Progenitor cell of endocrine pancreas (in vitro differentiated cells): ENCODE measurements around the gene CCDC149. TPM values are rescaled to one million over a fixed set of nuclear protein-coding genes. Genes with fewer than 3 reads are reported as not detected.

ENCODE experiments used
- DNase-seq: peaks from one replicate; pipeline ENCODE4 v3.0.0; 2021; ENCODE audit warnings: low spot score; ENCODE audit not compliant: unreplicated experiment
- H3K27ac Mint-ChIP-seq: 2 replicates; pipeline ENCODE4 v1.8.0; 2021; ENCODE audit warnings: mild to moderate bottlenecking, moderate library complexity, mixed read lengths
- H3K27me3 Mint-ChIP-seq: 2 replicates; pipeline ENCODE4 v1.8.0; 2021; ENCODE audit warnings: mixed read lengths
- H3K36me3 Mint-ChIP-seq: 2 replicates; pipeline ENCODE4 v1.8.0; 2022; ENCODE audit warnings: mixed read lengths; ENCODE audit not compliant: insufficient read depth
- H3K4me1 Mint-ChIP-seq: 2 replicates; pipeline ENCODE4 v1.8.0; 2021; ENCODE audit warnings: low read depth, mixed read lengths
- H3K4me3 Mint-ChIP-seq: 2 replicates; pipeline ENCODE4 v1.8.0; 2021; ENCODE audit warnings: low read depth, mild to moderate bottlenecking, moderate library complexity, mixed read lengths
- H3K9me3 Mint-ChIP-seq: 2 replicates; pipeline ENCODE4 v1.8.0; 2021; ENCODE audit warnings: low read depth, mixed read lengths
- CTCF ChIP-seq: fragments of 200-600 bp; sonication (generic); IDR thresholded peaks from one replicate; pipeline ENCODE4 v1.5.0; 2021; ENCODE audit warnings: antibody characterized with exemption, mild to moderate bottlenecking; ENCODE audit not compliant: unreplicated experiment
- total RNA-seq: library from RNA; stranded (reverse); gene quantifications from 2 replicates; pipeline ENCODE4 v1.2.1, GENCODE V29; 2021

CCDC149 gene
- total RNA-seq, 1 donor from 2014 or later: 13.2 TPM

- no peak overlapping the region for H3K27ac Mint-ChIP-seq
- peaks cover 6% of the 10 kb centered on the region for H3K4me1 Mint-ChIP-seq
- no peaks in the 10 kb centered on the region for H3K27me3 Mint-ChIP-seq
- no peak for TF ChIP-seq CTCF
- no peaks in the 10 kb centered on the region for H3K9me3 Mint-ChIP-seq
- H3K4me3 Mint-ChIP-seq: no peak overlapping the region
- DNase-seq: no peak
- H3K36me3 Mint-ChIP-seq: no peaks in the 10 kb centered on the region
Measured at GRCh38 chr4:24884902-24885301, 27.9 kb downstream of the CCDC149 start.

DNA sequence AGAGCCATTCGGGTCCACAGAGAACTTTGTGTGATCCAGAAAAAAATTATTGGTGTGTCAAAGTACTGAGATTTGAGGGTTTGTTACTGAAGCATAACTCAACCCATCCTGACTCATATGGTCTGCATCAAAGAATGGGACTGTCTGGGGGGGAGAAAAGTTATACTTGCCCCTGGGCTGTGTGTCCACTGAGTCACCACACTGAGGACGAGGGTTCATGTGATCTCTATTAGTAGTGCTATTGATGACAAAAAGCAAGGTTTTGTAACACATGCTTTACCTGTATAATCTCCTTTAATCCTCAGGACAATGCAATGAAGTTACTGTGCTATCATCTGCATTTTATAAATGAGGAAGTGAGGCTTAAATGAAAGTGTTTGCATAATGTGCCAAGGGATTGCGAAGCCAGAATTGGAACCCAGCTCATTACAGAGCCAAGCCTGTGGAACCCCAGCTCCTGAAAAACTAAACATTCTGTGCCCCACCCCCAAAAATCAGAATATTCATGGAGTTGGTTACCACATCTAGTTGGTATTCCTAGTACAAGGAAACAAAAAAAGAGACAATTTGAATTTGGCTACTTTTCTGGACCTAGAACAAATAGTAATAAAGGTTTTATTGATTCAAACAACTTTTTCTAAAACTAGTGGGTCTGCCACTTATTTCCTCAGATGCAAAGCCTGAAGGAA, 31.2 kb downstream of the CCDC149 start:
- Mint-ChIP-seq H3K36me3 (no peaks in the 10 kb centered on the region), H3K27me3 (no peaks in the 10 kb centered on the region), H3K27ac (no peak overlapping the region), H3K4me1 (peaks cover 9% of the 10 kb centered on the region), H3K4me3 (no peak overlapping the region), H3K9me3 (no peaks in the 10 kb centered on the region)
- DNase-seq: no peak
- TF ChIP-seq CTCF: no peak

DNA sequence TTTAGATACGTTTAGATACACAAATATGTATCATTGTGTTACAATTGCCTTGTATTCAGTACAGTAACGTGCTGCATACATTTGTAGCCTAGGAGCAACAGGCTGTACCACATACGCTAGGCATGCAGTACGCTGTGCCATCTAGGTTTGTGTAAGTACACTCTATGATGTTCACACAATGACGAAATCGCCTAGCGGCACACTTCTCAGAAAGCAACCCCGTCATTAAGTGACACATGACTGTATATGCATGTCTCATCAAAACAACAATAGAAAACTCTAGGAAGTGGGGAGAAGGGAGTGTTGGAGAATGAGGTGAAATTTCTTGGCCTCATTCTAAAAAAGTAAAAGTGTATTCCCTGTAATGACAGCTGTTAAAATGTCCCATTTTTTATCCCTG, 32.7 kb downstream of the CCDC149 start:
- Mint-ChIP-seq H3K4me3 (no peak overlapping the region), H3K27me3 (no peaks in the 10 kb centered on the region), H3K36me3 (no peaks in the 10 kb centered on the region), H3K4me1 (peaks cover 9% of the 10 kb centered on the region), H3K27ac (no peak overlapping the region), H3K9me3 (no peaks in the 10 kb centered on the region)
- DNase-seq: no peak
- no peak for TF ChIP-seq CTCF

DNA sequence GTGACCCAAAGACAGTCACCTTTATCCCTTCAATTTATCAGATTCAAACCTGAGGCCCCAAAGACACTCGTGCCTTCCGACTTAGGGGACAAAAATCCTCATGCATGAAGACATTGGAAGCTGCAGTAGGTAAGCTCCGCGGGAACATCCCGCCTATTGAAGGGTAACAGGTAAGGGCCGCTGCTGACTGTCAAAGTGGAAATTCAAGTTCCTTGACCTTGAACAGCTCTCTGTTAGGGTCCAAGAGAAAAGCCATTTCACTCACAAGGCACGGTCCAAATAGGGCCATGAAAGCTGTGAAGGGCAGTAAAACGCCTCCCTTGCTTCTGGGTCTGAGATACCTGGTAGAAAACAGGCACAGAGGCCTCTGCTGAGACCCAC, 34.2 kb downstream of the CCDC149 start:
- Mint-ChIP-seq H3K4me3 (no peak overlapping the region), H3K4me1 (peaks cover 9% of the 10 kb centered on the region), H3K27me3 (no peaks in the 10 kb centered on the region), H3K27ac (no peak overlapping the region), H3K9me3 (no peaks in the 10 kb centered on the region), H3K36me3 (peaks cover 4% of the 10 kb centered on the region)
- no peak for TF ChIP-seq CTCF
- no peak for DNase-seq

DNA sequence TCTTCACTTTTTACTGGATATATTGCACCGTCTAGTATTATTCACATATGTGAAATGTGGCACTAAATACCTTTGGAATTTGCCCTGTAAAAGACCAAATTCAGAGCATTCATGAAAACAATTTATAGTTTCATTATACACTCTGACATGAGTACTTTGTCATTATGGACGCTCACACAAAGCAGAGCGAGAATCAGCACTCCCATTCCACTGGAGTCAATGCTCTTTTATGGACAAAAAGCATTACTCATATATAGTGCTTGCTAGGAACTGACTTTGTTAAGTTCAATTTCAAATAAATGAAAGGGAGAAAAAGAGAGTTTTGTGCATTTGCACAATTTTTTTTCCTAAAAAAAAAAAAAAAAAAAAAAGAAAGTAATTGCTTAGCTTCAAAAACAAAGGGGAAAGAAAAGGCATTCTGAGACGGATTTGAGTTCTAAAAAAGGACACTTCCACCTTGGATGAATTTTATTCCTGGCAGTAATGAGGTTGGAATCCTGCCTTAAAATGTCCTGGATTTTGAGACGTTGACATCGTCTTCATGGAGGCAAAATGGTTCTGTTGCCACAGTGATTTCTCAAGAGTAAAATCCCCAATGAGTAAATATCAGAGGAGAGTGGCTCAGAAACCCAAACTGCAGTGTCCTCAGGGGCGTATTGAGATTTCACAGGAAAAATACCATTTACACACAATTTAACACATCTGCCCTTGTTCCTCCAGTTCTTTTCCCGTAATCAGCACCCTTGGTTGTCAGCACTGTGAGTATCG, 34.8 kb downstream of the CCDC149 start:
- no peak for DNase-seq
- no peaks in the 10 kb centered on the region for H3K27me3 Mint-ChIP-seq
- no peak overlapping the region for H3K27ac Mint-ChIP-seq
- no peak for TF ChIP-seq CTCF
- H3K4me1 Mint-ChIP-seq: peaks cover 7% of the 10 kb centered on the region
- H3K4me3 Mint-ChIP-seq: no peak overlapping the region
- no peaks in the 10 kb centered on the region for H3K9me3 Mint-ChIP-seq
- H3K36me3 Mint-ChIP-seq: peaks cover 7% of the 10 kb centered on the region
